HG03442 (cell line): ENCODE results near the gene MGMT.
"Not testable (repeated sequence)": the region's sequence is repeated elsewhere in the genome, so short reads cannot be mapped to it uniquely, and the experiment has no call there.

Experiments used
- ATAC-seq: cut with Tn5 transposase; IDR thresholded peaks from one replicate; pipeline ENCODE4 v1.9.1; 2021; ENCODE audit warnings: mild to moderate bottlenecking, moderate library complexity; ENCODE audit not compliant: unreplicated experiment

Gene MGMT

DNA sequence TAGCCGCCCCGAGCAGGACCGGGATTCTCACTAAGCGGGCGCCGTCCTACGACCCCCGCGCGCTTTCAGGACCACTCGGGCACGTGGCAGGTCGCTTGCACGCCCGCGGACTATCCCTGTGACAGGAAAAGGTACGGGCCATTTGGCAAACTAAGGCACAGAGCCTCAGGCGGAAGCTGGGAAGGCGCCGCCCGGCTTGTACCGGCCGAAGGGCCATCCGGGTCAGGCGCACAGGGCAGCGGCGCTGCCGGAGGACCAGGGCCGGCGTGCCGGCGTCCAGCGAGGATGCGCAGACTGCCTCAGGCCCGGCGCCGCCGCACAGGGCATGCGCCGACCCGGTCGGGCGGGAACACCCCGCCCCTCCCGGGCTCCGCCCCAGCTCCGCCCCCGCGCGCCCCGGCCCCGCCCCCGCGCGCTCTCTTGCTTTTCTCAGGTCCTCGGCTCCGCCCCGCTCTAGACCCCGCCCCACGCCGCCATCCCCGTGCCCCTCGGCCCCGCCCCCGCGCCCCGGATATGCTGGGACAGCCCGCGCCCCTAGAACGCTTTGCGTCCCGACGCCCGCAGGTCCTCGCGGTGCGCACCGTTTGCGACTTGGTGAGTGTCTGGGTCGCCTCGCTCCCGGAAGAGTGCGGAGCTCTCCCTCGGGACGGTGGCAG lies at the start of gene MGMT:
Gene MGMT, plus strand, starts transcription at position 539 of the 656 bp plus-strand sequence.
- peak; percentile 88 for ATAC-seq

DNA sequence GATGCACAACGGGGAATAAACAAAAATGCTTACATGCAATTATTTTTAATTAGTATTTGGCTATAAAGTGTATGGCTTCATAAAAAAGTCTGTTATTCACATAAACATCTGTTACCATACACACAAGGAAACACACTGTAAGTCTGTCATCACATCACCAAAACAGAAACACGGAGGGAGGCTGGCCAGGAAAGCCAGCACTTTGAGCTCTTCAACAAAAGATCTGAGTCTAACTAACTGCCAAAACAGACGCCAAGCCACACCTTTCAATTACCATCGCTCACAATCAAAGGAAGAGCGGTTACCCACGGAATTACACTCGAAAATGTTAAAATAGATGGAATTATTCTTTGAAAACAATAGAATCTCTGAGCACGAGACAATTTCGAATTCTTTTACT lies 49.2 kb upstream of the MGMT start:
- no peak for ATAC-seq

DNA sequence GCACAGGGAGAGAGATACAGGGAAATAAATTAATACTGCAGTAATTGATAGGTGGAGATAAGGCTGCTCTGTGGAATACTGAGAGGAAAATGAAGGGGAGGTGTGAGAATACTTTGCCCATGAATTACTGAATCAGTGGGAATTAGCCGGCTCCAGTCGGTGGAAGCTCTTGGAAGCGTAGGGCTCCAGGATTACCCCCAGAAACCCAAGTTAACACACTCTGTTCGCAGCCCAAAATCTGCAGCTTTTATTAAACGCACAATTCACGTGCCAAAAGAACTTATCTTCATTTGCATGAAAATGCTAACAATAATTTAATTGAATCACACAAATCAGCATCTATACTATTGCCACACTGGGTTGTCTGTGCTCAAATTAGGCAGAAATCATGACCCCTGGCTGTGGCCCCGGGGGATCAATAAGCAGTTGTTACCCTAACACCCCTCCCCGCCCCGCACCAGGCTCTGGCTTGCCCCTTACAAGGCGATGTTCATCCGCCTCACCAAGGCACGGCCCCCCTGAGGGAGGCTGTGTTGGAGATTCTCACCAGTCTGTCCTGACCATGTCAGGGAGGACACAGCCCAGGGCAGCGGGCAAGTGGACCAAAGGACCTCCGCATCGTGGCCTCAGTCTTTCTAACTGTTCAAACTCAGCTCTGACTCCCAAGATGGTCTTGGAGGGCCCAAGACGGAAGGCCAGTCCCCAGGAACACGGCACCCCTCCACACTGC lies 48.4 kb upstream of the MGMT start:
- ATAC-seq, result no peak

DNA sequence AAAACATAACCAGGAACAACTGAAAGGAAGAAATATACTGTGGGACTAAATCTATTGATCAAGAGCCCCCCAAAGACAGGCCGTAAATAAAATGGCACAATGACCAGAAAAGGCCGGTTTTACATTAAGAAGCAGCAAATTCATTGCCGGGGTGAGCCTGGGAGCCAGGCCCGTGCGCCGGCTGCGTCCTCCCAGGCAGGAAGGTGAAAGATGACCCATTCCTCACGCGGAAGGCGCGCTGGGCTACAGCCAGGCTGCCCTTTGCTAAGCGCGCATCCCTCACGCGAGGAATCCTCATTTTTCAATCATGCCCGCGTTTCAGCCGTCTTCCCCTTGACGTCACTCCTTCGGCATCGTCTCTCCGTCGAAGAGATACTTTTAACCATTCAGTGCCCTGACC lies 47.6 kb upstream of the MGMT start:
- no peak for ATAC-seq

DNA sequence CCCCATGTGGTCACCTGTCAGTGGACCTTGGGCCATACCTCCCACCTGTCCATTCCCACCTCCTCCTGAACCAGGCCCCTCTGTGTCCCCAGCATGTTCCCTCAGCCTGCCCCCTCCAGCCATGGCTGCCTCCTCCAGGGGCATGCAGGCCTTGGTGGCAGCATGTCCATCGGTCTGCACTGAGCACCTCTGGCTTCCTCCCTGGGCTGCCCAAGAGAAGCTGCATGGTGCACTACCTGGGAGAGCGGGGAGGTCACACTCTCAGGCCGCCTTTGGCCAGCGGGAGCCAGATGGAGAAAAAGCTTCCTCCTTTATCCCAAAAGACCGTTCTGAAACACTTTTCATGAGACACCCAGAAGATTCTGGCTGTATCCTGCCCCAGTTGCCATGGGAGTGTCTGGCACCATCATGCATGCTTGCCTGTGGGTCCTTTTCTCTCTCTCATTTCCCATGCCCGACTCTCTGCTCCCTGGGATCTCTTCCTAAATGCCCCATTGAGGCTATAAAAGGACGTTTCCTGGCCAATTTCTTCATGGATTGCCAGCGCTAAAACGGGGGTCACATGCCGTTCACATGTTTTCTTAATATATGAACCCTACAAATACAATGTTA lies 45.5 kb upstream of the MGMT start:
- ATAC-seq, result no peak

DNA sequence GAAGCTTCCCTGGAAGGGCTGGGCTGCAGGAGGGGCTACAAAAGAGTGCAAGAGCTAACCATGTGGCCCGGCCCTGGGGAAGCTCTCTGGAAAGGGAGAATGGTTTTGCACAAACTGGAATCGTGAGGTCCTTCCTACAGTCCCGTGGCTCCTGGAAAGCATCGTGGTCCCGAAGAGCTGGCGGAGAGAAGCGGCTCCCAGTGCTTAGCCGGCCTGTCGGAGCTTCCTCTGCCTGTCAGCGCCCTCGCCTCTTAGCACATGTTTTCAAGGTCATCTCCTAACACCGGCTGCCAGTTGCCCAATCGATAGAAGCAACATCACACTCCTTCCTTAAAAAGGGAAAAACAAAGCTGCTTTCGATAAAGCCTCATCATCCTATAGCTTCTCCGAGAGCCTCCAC lies 42.1 kb upstream of the MGMT start:
- ATAC-seq, result no peak

DNA sequence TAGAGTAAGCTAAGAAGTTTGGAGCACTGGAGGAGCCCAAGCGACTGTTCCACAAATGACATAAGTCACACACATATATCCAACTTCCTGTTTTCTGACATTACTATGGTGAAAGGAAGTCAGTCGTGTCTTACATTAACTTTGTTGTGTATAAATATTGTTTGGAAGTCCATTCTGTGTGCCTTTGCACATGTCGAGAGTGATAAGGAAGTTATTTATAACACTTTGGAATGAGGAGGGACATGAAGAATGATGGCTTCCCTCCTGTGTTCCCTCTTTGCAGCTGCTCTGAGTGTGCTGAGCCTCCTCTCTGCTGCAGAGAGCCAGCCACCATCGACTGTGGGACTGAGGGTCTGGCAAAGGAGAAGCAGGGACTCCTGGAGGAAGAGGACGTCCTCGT lies 40.4 kb upstream of the MGMT start:
- no peak for ATAC-seq

DNA sequence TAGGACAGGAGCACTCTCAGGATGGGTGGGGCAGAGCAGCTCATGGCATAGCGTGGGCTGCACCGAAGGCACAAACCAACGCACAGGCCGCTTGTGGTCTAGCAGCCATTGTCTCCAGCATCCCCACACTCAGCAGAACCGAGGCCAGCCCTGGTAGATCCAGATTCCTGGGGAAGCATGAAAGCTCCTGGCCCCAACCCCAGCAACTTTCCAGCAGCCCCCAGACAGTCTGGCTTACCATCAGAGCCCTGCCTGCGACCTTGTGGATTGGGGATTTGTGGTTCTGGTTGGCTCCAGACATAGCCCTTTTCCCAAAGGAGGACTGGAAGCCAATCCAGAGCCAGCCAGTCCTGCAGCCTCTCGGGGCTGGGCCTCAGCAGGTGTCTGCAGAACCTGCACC lies 33.8 kb upstream of the MGMT start:
- ATAC-seq, result no peak

DNA sequence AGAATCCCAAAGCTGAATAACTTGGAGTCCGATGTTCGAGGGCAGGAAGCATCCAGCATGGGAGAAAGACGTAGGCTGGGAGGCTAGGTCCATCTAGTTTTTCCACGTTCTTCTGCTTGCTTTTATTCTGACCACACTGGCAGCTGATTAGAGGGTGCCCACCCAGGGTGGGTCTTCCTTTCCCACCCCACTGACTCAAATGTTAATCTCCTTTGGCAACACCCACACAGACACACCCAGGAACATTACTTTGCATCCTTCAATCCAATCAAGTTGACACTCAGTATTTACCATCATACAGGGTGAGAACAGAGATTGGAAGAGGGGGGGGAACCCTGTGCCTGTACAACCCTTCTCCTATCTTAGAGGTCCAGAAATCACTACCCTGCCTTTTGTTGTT lies 31.3 kb upstream of the MGMT start:
- ATAC-seq, result not testable (repeated sequence)

DNA sequence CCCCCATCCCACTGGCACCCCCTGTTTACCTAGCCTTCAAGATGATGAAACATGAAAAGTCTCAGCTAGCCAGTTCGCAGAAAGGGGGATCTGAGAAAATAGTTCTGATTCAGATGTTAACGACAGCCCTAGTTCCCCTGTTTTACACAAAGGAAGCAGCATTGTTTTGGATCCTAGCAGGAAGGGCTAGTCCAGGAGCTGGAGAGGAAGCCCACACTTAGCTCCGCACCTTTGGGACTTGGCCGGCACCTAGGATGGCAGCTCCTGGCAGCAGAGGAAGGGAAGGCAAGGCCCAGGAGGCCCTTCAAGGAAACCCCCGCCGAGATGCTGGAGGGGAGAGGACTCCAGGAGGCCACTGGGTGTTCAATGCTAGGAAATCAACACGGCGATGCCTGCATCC lies 29.0 kb upstream of the MGMT start:
- ATAC-seq, result no peak

DNA sequence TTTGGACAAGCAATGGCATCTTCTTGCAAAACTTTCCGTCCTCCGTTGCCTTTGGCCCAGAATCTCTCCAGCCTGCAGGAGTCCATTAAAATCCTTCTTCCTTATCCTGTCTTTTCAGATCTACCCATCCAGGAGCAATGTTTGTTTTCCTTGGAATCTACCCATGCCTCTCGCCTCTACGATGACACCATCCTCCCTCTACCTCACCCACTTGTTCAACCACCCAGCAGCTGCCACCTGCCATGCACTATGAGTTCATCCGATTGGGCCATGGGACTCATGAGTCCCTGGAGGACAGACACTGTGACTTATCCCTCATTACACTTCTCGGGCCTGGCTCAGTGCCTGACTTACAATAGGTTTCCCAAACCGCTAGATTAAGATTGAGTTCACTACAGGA lies 26.8 kb upstream of the MGMT start:
- no peak for ATAC-seq

DNA sequence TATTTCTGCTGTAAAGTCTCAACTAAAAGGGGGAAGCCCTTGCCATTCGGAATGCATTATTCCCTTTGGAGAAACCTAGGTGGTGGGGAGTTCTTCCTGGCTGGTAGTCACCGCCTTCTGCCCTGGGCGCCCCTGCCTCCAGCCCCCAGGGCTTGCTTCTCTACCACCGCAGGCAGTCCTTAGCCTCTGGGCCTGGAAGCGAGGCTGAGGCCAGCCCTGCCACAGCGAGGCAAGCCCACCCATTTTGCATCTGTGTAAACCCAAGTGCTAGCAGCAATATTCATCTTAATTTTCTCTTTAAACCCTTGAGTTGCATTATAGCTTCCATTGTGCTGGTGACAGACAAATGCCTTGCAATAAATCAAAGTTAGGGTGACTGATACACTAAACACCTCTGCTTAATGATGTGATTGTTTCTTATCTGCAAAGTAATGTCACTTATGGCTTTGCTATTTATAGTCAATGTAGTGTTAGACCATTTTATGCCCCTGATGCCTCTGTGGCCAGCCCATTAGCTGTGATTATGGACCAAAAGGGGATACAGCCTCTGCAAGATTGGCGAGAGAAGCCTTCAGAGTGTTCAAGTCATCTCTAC lies 26.2 kb upstream of the MGMT start:
- ATAC-seq, result no peak

DNA sequence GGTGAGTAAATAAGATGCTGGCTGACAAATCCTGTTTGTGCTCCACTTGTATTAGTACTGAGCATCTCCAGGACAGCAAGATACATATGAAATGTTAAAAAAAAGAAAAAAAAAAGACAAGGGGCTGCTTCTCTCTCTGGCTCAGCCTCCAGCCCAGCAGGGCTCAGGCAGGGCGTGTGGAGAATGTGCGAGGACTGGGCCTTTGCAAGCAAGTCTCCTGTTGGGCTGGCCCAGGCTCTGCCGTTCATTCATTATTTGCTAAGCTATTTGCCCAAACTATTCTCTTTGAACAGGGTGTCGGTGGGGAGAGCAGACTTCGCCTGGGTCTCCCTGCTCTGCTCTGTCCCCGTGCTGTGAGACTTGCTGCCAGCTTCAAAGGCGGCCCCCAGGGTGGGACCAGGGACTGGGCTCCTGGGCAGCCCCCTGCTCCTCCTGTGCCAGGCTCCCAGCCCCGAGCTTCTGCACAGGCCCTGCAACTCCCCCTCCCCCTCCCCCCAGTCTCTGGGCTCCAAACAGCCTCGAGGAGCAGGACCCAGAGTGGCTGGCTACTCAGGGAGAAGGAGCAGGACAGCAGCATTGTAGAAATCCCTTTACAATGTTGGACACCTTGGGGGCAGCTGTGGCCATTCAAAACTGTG lies 25.6 kb upstream of the MGMT start:
- no peak for ATAC-seq

DNA sequence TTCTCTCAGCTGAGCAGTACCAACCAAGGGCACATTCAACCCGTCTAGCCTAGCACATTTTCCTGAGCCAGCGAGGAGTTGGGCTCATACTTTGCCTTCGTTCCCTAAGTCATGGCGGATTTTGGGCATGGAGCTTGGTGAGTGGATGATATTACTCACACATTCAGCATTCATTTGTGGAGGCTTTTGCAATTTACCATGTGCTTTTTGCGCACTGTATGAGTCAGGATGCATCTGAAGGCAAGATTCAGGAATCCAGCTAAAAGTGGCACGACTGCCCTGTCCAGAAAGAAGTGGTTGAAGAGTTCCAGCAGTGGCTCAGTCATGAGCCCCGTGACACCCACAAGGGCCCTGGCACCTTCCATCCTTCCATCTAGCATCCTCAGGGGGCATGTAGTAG lies 24.2 kb upstream of the MGMT start:
- ATAC-seq, result no peak

DNA sequence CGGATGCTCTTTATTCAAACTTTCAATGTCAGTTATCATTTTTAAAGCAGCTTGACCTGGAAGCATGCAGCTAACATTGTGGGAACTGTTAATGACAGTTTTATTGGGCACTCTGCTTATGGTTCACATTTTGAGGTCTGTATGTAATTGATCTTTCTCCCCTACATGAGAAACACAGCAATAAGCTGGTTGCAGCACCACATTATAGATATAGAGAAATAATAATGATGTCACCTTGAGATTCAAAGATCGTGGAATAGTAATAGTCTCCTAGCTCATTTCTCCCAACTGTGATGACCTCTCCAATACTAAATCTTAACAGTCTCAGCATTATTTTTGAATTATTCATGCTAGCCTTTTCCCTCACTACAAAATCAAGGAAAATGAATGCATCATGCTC lies 22.7 kb upstream of the MGMT start:
- no peak for ATAC-seq

DNA sequence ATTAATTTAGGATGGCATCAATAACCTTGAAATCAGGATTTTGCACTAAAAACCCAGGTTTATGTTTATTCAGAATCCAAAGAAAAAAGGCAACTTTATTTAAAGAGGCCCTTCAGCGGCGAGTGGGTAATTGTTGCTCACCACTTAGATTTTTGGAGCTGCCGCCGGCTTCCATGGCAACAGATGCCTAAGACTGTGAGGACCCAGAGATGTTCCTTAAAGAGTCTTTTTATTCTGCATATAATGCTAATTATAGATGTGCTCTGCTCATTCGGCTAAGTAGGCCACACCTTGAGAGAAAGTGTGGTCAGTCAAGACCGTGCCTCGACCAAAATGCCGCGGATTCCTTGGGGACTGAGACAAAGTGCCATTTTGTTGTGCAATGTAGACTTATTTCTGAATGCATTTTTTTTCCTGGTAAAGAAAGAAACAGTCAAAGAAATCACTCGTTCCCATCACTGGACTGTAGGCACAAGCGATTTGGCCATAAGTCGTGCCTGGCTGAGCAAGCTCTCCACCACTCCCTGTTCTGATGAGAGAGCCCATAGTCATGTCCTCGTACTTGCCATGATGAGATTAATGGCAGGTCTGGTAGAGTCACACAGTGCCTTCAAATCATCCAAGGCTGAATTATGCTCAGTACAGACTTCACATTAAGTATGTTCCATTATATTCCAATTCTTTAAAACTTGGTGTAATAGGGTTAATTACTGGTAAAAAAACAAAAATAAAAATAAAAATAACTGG lies 21.4 kb upstream of the MGMT start:
- ATAC-seq, result no peak

DNA sequence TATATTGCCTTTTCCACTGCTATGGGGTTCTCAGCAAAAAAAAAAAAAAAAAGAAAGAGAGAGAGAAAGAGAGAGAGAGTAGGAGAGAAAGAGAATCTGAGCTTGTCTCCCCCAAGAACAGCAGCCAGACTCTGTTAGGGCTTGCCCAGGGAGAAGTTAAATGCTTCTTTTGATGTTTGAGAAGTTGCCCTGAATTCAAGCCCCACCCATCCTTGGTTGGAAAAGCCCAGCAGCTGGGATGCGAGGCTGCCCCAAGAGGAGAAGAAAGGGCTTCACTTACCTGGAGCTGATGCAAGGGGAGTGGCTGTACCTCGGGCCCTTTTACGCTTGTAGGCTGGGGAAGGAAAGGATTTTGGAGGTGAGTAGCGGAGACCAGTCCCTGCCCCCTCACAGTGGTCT lies 20.9 kb upstream of the MGMT start:
- ATAC-seq, result no peak

DNA sequence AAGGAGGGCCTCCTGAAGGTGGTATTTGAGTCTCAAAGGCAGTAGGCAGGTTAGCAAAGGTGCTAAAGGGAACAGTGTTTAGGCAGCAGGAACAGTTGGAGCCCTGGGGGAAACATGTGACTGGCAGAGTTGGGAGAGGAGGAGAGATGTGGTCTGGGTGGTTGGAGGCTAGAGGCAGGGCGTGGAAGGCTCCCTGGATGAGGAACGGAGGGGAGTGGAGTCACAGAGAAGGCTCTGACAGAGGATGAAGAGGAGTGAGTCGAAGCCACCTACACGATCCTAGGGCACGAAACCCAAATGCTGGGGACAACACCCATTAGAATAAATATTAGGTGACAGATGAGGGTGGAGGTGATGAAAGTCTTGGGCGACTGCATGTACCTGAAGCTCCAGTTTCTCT lies 19.6 kb upstream of the MGMT start:
- ATAC-seq, result no peak

DNA sequence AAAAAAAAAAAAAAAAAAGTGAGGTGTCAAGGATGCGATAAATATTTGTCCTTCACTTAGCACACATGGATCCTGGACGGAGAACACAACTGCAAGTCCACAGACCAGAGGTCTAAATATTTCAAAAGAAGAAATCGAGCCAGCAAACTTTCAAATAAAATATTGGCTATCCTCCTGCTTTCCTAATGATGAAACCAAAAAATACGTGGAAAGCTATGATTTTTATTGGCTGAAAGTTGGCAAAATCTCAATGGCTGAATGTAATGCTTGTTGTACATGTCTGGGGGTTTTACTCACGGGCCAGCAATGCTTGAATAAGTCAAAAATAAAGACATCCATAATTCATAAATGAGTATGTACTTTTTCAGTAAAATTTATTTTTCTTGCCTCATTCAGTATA lies 19.0 kb upstream of the MGMT start:
- ATAC-seq, result no peak

DNA sequence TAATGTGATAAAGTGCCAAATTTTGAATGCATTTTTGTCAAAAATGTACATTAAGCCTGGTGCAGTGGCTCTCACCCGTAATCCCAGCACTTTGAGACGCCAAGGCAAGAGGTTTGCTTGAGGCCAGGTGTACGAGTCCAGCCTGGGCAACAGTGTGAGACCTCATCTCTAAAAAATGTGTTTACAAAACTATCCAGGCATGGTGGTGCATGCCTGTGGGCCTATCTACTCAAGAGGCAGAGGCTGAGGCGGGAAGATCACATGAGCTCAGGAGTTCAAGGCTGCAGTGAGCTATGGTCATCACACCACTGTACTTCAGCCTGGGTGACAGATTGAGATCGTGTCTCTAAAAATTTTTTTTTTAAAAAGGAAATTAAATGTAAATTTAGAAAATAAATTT lies 18.5 kb upstream of the MGMT start:
- ATAC-seq, result no peak

DNA sequence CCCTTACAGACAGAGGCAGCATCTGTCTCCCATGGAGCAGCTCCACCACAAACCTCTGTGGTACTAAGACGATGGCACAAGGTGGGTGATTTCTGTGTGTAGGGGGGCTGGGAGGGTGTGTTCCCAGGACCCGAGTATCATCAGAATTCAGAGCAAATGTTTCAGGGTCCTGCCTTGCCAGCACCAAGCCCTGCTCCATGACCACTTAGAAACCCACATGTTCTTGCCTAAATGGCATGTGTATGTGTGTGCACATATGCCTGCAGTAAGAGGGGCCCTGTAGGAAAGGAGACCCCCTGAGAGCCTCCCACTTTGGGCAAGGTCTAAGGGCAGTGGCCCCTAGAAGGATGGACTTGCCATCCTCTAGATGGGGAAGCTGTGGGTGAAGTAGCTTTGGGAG lies 17.1 kb upstream of the MGMT start:
- ATAC-seq, result no peak
